Ovary (tissue), 9 donors: ENCODE data around the gene INTS6L. TPM values are rescaled to one million over a fixed set of nuclear protein-coding genes. Genes with fewer than 3 reads are reported as not detected.

ENCODE experiments used
- DNase-seq, 5 donors: peaks; one replicate each; pipeline ENCODE4 v3.0.0-alpha.2; 2019 to 2020
- H3K27ac ChIP-seq, 2 donors: fragments of 200-600 bp; one replicate each; pipeline versions ENCODE4 v1.5.1 to v1.8.0; 2019 to 2022
- H3K27me3 ChIP-seq: fragments of 200-600 bp; one replicate; pipeline ENCODE4 v1.8.0; 2022
- H3K36me3 ChIP-seq: fragments of 200-600 bp; sonication (generic); one replicate; pipeline ENCODE4 v1.5.1; 2019
- H3K4me1 ChIP-seq: one replicate; pipeline ENCODE4 v1.8.1; 2013; ENCODE audit warnings: mild to moderate bottlenecking, moderate library complexity; ENCODE audit not compliant: insufficient read depth
- H3K4me3 ChIP-seq: fragments of 200-600 bp; sonication (generic); one replicate; pipeline ENCODE4 v1.5.1; 2017
- H3K9me3 ChIP-seq, 2 donors: fragments of 200-600 bp in 1 of 2; sonication (generic) in 1 of 2; one replicate each; pipeline versions ENCODE4 v1.5.1 to v1.8.1; 2013 to 2019; ENCODE audit warnings: mild to moderate bottlenecking in 1 of 2, moderate library complexity in 1 of 2
- EP300 ChIP-seq: sonication (generic); formaldehyde crosslinking; IDR thresholded peaks from one replicate; pipeline ENCODE4 v1.6.1; 2017; ENCODE audit warnings: antibody characterized with exemption
- POLR2A ChIP-seq: fragments of 450-650 bp; IDR thresholded peaks from one replicate; pipeline ENCODE4 v1.6.1; 2017; ENCODE audit warnings: antibody characterized with exemption, mild to moderate bottlenecking, moderate library complexity
- WGBS, 3 donors: extraction: QIAGEN DNeasy Blood & Tissue Kit in 1 of 3; methylation state at CpG; one replicate each; pipeline versions ENCODE4 v1.1.5 to v1.1.7; 2013 to 2017; 5-methylcytosine and 5-hydroxymethylcytosine counted together
- intact Hi-C, 4 donors: fragments of 100-400 bp; cut with DNase I; formaldehyde crosslinking; loops; one replicate each; pipeline versions ENCODE4 v1.11.0 to v1.15.1; 2022 to 2023
- polyA plus RNA-seq, 2 donors: library from polyadenylated mRNA; stranded (reverse); fragments of 200-250 nt in 1 of 2; fragments of 350-450 nt in 1 of 2; fragmentation: Illumina TruSeq in 1 of 2; extraction: RNeasy Lipid Tissue Mini Kit (QIAGEN cat#74804) in 1 of 2; gene quantifications; one replicate each; pipeline ENCODE4 v1.2.3, GENCODE V29; 2013 to 2014
- total RNA-seq, 7 donors: library from RNA; depleted of rRNA in 2 of 7; stranded (reverse); fragments of >200 nt in 2 of 7; fragmentation: NEBNext Ultra II Directional in 3 of 7; extraction: Animal tissue kit (Norgen Biotek cat#: 25700) in 3 of 7; gene quantifications; one replicate each; pipeline versions ENCODE4 v1.1.0 to v1.2.4, GENCODE V29; 2016 to 2023
- TF ChIP-seq, protein P1 (sequence below), 3 donors: fragments of 450-650 bp in 2 of 3; fragments of 200-600 bp in 1 of 3; IDR thresholded peaks; one replicate each; pipeline versions ENCODE4 v1.5.1 to v1.8.0; 2016 to 2022; ENCODE audit warnings: antibody characterized with exemption in 3 of 3, mild to moderate bottlenecking in 1 of 3
- donor health status: DM: no; HTN: no; CAD: no; lungs with moderate emphysema.
- donor health status: DM: no; HTN: no; CAD: no.
- donor health status: Bipolar disorder and iron deficiency.
- donor health status: DM: yes; HTN: yes; CAD: no.
- donor health status: DM: no; HTN: no; CAD: no.
- donor health status: DM: yes; HTN: yes; CAD: no.

Gene INTS6L
- total and polyA plus RNA-seq, 9 donors, result 9.0 to 20.7 (median 16.0) TPM

DNA sequence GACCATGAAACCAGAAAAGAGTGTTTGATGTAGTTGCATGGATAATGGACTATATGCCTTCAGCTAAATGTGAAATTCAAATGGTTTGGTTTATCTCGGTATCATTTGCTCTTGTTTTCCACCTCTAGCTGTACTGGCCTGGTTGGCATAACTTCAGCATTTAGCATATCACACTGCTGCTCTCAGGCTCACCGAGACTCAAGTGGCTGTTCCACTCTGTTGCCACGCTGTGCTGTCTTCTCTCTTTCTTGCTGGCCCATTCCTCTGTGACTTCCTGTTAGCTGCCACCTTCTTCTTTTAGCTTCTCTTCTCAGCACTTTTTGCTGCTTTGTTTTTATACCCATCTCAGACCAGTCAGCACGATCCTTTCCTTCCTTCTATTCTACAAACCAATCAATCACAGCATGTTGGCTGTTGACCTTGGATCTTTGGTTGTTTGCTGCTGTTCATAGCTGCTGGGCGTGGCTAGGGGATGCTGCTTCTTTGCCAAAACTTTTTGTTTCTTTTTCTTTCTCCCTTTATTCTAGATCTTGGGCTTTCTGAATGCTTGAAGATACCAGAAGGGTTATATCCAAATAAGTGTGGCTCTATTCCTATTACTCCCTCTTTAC is 24.0 kb downstream of the INTS6L start:
- Histone ChIP-seq H3K9me3 (no peaks in the 10 kb centered on the region), H3K27ac (no peak overlapping the region), H3K27me3 (no peaks in the 10 kb centered on the region), H3K36me3 (no peaks in the 10 kb centered on the region), H3K4me3 (no peak overlapping the region), H3K4me1 (no peaks in the 10 kb centered on the region)
- TF ChIP-seq EP300, result no peak
- TF ChIP-seq, protein P1, sequence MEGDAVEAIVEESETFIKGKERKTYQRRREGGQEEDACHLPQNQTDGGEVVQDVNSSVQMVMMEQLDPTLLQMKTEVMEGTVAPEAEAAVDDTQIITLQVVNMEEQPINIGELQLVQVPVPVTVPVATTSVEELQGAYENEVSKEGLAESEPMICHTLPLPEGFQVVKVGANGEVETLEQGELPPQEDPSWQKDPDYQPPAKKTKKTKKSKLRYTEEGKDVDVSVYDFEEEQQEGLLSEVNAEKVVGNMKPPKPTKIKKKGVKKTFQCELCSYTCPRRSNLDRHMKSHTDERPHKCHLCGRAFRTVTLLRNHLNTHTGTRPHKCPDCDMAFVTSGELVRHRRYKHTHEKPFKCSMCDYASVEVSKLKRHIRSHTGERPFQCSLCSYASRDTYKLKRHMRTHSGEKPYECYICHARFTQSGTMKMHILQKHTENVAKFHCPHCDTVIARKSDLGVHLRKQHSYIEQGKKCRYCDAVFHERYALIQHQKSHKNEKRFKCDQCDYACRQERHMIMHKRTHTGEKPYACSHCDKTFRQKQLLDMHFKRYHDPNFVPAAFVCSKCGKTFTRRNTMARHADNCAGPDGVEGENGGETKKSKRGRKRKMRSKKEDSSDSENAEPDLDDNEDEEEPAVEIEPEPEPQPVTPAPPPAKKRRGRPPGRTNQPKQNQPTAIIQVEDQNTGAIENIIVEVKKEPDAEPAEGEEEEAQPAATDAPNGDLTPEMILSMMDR (IDR thresholded peaks at IDR 0.05), result no peak
- TF ChIP-seq POLR2A, result no peak
- DNase-seq, result no peak
- WGBS, 3 donors, result 26 to 41% (median 37%) methylated on average over 5 of the region's 5 CpGs
- intact Hi-C loops, result no loop called here

DNA sequence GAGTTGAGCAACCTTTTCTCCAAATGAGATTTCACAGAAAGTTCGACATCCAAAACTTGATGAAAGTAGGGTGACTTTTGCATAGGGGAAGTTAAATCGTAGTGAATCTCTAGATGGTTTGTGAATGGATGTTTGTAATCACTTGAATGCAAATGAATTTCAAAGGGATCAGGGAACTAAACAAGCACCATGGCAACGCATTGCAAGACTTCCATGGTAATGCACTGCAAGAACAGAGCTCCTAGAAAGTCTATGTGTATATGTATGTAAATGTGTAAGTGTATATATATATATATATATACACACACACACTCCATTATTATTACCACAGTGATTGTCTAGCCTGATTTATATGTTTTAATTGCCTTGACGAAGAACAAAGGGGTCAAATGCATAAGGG is 27.3 kb downstream of the INTS6L start:
- intact Hi-C loops, result no loop called here

DNA sequence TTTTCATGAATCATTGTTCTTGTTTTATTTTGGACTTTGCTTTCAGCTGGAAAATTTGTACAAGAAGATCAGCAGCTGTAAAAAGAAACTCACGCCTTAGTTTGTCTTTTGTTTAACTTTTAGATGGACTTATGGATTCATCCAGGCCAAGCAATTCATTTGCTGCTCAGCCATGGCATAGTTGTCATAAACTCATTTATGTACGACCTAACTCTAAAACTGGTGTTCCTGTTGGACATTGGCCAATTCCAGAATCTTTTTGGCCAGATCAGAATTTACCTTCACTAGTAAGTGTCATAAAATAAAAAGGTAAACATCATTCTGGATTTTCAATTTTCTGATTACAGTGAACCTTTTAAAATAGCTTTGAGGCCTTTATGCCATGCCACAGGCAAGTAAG is 29.1 kb downstream of the INTS6L start:
- H3K27ac ChIP-seq, result no peak overlapping the region
- no peaks in the 10 kb centered on the region for H3K36me3 ChIP-seq
- DNase-seq, result no peak
- intact Hi-C loops, result no loop called here
- no peaks in the 10 kb centered on the region for H3K4me1 ChIP-seq
- 53 to 62% (median 57%) methylated on average over 2 of the region's 2 CpGs for WGBS, 3 donors
- TF ChIP-seq, protein P1 (IDR thresholded peaks at IDR 0.05), result no peak
- TF ChIP-seq EP300, result no peak
- no peak for TF ChIP-seq POLR2A
- H3K4me3 ChIP-seq, result no peak overlapping the region
- H3K27me3 ChIP-seq, result no peaks in the 10 kb centered on the region
- no peaks in the 10 kb centered on the region for H3K9me3 ChIP-seq

More for the DNA sequence above, 27.3 kb downstream of the INTS6L start:
- 65 to 67% (median 67%) methylated on average over 4 of the region's 4 CpGs for WGBS, 3 donors
- Histone ChIP-seq H3K27ac (no peak overlapping the region), H3K4me3 (no peak overlapping the region), H3K27me3 (no peaks in the 10 kb centered on the region), H3K9me3 (no peaks in the 10 kb centered on the region), H3K36me3 (no peaks in the 10 kb centered on the region), H3K4me1 (no peaks in the 10 kb centered on the region)
- no peak for TF ChIP-seq EP300
- TF ChIP-seq, protein P1 (IDR thresholded peaks at IDR 0.05), result no peak
- no peak for TF ChIP-seq POLR2A
- DNase-seq, result no peak

DNA sequence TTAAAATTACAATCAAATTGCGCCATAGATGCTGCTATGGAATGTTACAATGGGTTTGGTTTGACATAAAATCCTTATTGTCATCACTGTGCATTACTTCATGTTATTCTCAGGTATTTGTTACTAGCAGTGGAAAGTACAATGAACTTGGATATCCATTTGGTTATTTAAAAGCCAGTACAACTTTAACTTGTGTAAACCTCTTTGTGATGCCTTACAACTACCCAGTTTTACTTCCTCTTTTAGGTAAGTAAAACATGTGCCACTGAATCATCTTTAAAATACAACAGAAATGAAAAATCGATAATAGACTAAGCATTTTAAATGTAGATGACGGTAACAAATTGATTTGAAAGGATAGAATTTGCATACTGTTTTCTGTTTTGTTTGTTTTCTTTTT is 35.6 kb downstream of the INTS6L start:
- TF ChIP-seq, protein P1 (IDR thresholded peaks at IDR 0.05), result no peak
- TF ChIP-seq POLR2A, result no peak
- TF ChIP-seq EP300, result no peak
- no peaks in the 10 kb centered on the region for H3K4me1 ChIP-seq
- H3K9me3 ChIP-seq, result no peaks in the 10 kb centered on the region
- no peaks in the 10 kb centered on the region for H3K36me3 ChIP-seq
- no peaks in the 10 kb centered on the region for H3K27me3 ChIP-seq
- DNase-seq, result no peak
- intact Hi-C loops, result no loop called here
- no peak overlapping the region for H3K27ac ChIP-seq
- H3K4me3 ChIP-seq, result no peak overlapping the region
- WGBS, 3 donors, result 66 to 68% (median 67%) methylated on average over 3 of the region's 3 CpGs
